Measurements from ENCODE around the gene GALNT14. TPM values are rescaled to one million over a fixed set of nuclear protein-coding genes. Genes with fewer than 3 reads are reported as not detected.

Gene GALNT14
- total RNA-seq, 1 donor from 2014 or later: 7.4 TPM

GRCh38 chr2:31014516-31014915 is 123.7 kb downstream of the GALNT14 start:
- H3K27ac Mint-ChIP-seq: no peak overlapping the region
- no peak for TF ChIP-seq CTCF (conservative IDR thresholded peaks at IDR 0.05)
- no peaks in the 10 kb centered on the region for H3K9me3 Mint-ChIP-seq
- H3K27me3 Mint-ChIP-seq: peaks cover 38% of the 10 kb centered on the region
- no peak overlapping the region for H3K4me3 Mint-ChIP-seq
- H3K36me3 Mint-ChIP-seq: no peaks in the 10 kb centered on the region
- no peak for DNase-seq (ENCODE audit: extremely low spot score, unreplicated experiment)
- H3K4me1 Mint-ChIP-seq (ENCODE audit: unreplicated experiment): peaks cover 5% of the 10 kb centered on the region

- H3K27ac Mint-ChIP-seq: no peak overlapping the region
- H3K4me1 Mint-ChIP-seq (ENCODE audit: unreplicated experiment): peaks cover 5% of the 10 kb centered on the region
- TF ChIP-seq CTCF (conservative IDR thresholded peaks at IDR 0.05): no peak
- peaks cover 48% of the 10 kb centered on the region for H3K27me3 Mint-ChIP-seq
- DNase-seq (ENCODE audit: extremely low spot score, unreplicated experiment): no peak
- H3K4me3 Mint-ChIP-seq: no peak overlapping the region
- H3K36me3 Mint-ChIP-seq: no peaks in the 10 kb centered on the region
- no peaks in the 10 kb centered on the region for H3K9me3 Mint-ChIP-seq
These were observed 124.9 kb downstream of the GALNT14 start for GRCh38 chr2:31013301-31013700.

- H3K4me3 Mint-ChIP-seq: no peak overlapping the region
- no peaks in the 10 kb centered on the region for H3K36me3 Mint-ChIP-seq
- H3K9me3 Mint-ChIP-seq: no peaks in the 10 kb centered on the region
- no peak for DNase-seq (ENCODE audit: extremely low spot score, unreplicated experiment)
- H3K4me1 Mint-ChIP-seq (ENCODE audit: unreplicated experiment): peaks cover 5% of the 10 kb centered on the region
- H3K27ac Mint-ChIP-seq: no peak overlapping the region
- peaks cover 57% of the 10 kb centered on the region for H3K27me3 Mint-ChIP-seq
- no peak for TF ChIP-seq CTCF (conservative IDR thresholded peaks at IDR 0.05)
These were observed 125.8 kb downstream of the GALNT14 start for GRCh38 chr2:31012406-31012805.

- Mint-ChIP-seq H3K27me3 (peaks cover 57% of the 10 kb centered on the region), H3K27ac (no peak overlapping the region), H3K9me3 (no peaks in the 10 kb centered on the region), H3K4me3 (no peak overlapping the region), H3K36me3 (no peaks in the 10 kb centered on the region), H3K4me1 (ENCODE audit: unreplicated experiment) (peaks cover 5% of the 10 kb centered on the region)
- TF ChIP-seq CTCF (conservative IDR thresholded peaks at IDR 0.05): no peak
- DNase-seq (ENCODE audit: extremely low spot score, unreplicated experiment): no peak
These were observed 126.7 kb downstream of the GALNT14 start for GRCh38 chr2:31011587-31011986.

GRCh38 chr2:31008561-31009114 is 129.6 kb downstream of the GALNT14 start:
- H3K36me3 Mint-ChIP-seq: no peaks in the 10 kb centered on the region
- H3K9me3 Mint-ChIP-seq: no peaks in the 10 kb centered on the region
- DNase-seq (ENCODE audit: extremely low spot score, unreplicated experiment): no peak
- peaks cover 68% of the 10 kb centered on the region for H3K27me3 Mint-ChIP-seq
- peaks cover 5% of the 10 kb centered on the region for H3K4me1 Mint-ChIP-seq (ENCODE audit: unreplicated experiment)
- H3K4me3 Mint-ChIP-seq: no peak overlapping the region
- TF ChIP-seq CTCF (conservative IDR thresholded peaks at IDR 0.05): no peak
- H3K27ac Mint-ChIP-seq: no peak overlapping the region

GRCh38 chr2:31004257-31004656 is 134.0 kb downstream of the GALNT14 start:
- no peak for DNase-seq (ENCODE audit: extremely low spot score, unreplicated experiment)
- Mint-ChIP-seq H3K4me3 (no peak overlapping the region), H3K9me3 (no peaks in the 10 kb centered on the region), H3K4me1 (ENCODE audit: unreplicated experiment) (no peaks in the 10 kb centered on the region), H3K27ac (no peak overlapping the region), H3K27me3 (peaks cover 58% of the 10 kb centered on the region), H3K36me3 (no peaks in the 10 kb centered on the region)
- no peak for TF ChIP-seq CTCF (conservative IDR thresholded peaks at IDR 0.05)

Data from type B pancreatic cell (in vitro differentiated cells).